Gastroesophageal sphincter (tissue), 4 donors: ENCODE data around the gene ELF2. TPM values are rescaled to one million over a fixed set of nuclear protein-coding genes. Genes with fewer than 3 reads are reported as not detected.

ENCODE experiments used
- ATAC-seq: fragments of 150-250 bp; one replicate; pipeline ENCODE4 v1.9.1; 2016; ENCODE audit warnings: mild to moderate bottlenecking, moderate library complexity
- H3K27ac ChIP-seq, 4 donors: fragments of 200-600 bp; sonication (generic) in 3 of 4; 1 replicate in 3 of 4; 2 replicates in 1 of 4; pipeline ENCODE4 v1.5.1; 2016 to 2019
- H3K27me3 ChIP-seq: fragments of 200-600 bp; sonication (generic); one replicate; pipeline ENCODE4 v1.5.1; 2019
- H3K36me3 ChIP-seq, 2 donors: fragments of 200-600 bp; sonication (generic); one replicate each; pipeline ENCODE4 v1.5.1; 2019; ENCODE audit warnings: control low read depth in 1 of 2
- H3K4me1 ChIP-seq, 3 donors: fragments of 200-600 bp; sonication (generic); 1 replicate in 2 of 3; 2 replicates in 1 of 3; pipeline ENCODE4 v1.5.1; 2016 to 2019; ENCODE audit warnings: control low read depth in 2 of 3
- H3K4me3 ChIP-seq, 2 donors: fragments of 200-600 bp; sonication (generic); one replicate each; pipeline ENCODE4 v1.5.1; 2019; ENCODE audit warnings: mild to moderate bottlenecking in 1 of 2, moderate library complexity in 1 of 2
- H3K9me3 ChIP-seq, 3 donors: fragments of 200-600 bp; sonication (generic); one replicate each; pipeline ENCODE4 v1.5.1; 2017 to 2019; ENCODE audit warnings: control low read depth in 2 of 3
- CTCF ChIP-seq, 4 experiments: fragments of 200-600 bp in 2 of 4; fragments of 450-650 bp in 2 of 4; sonication (generic) in 1 of 4; IDR thresholded peaks; one replicate each; pipeline ENCODE4 v1.5.1; 2017 to 2019; ENCODE audit warnings: antibody characterized with exemption in 4 of 4, mild to moderate bottlenecking in 2 of 4, moderate library complexity in 2 of 4
- EP300 ChIP-seq: sonication (generic); formaldehyde crosslinking; IDR thresholded peaks from one replicate; pipeline ENCODE4 v1.6.1; 2017; ENCODE audit warnings: antibody characterized with exemption, mild to moderate bottlenecking
- POLR2A ChIP-seq, 2 donors: fragments of 450-650 bp; IDR thresholded peaks; one replicate each; pipeline ENCODE4 v1.6.1; 2017; ENCODE audit warnings: antibody characterized with exemption in 2 of 2, mild to moderate bottlenecking in 2 of 2, moderate library complexity in 1 of 2
- POLR2AphosphoS5 ChIP-seq: sonication (generic); formaldehyde crosslinking; IDR thresholded peaks from one replicate; pipeline ENCODE4 v1.6.1; 2017; ENCODE audit warnings: antibody characterized with exemption
- WGBS, 2 donors: methylation state at CpG; one replicate each; pipeline ENCODE4 v1.1.5; 2018; ENCODE audit warnings: low coverage in 1 of 2; 5-methylcytosine and 5-hydroxymethylcytosine counted together
- total RNA-seq, 4 donors: library from RNA; depleted of rRNA; stranded (reverse); fragments of >200 nt; gene quantifications; one replicate each; pipeline ENCODE4 v1.1.0, GENCODE V29; 2016

The ELF2 gene
- total RNA-seq, 4 donors from 2014 or later: 51.2 to 73.0 (median 60.0) TPM

GRCh38 chr4:139189417-139189749 is 12.4 kb upstream of the ELF2 start:
- WGBS, 2 donors: 83 to 93% methylated on average over 1 to 2 of the region's 2 CpGs

GRCh38 chr4:139188648-139189416 is 11.8 kb upstream of the ELF2 start:
- no peak for TF ChIP-seq POLR2AphosphoS5
- TF ChIP-seq POLR2A (IDR thresholded peaks at IDR 0.05): no peak
- TF ChIP-seq EP300: no peak
- no peak for TF ChIP-seq CTCF (IDR thresholded peaks at IDR 0.05)
- no peaks in the 10 kb centered on the region for H3K4me1 ChIP-seq
- no peaks in the 10 kb centered on the region for H3K36me3 ChIP-seq
- no peaks in the 10 kb centered on the region for H3K27me3 ChIP-seq
- 33 to 40% methylated on average over 1 of the region's 9 CpGs for WGBS, 2 donors
- no peaks in the 10 kb centered on the region for H3K9me3 ChIP-seq
- no peak overlapping the region for H3K27ac ChIP-seq
- peak; percentile 60 for ATAC-seq
- H3K4me3 ChIP-seq: no peak overlapping the region

More at GRCh38 chr4:139189417-139189749, 12.4 kb upstream of the ELF2 start:
- Histone ChIP-seq H3K36me3 (no peaks in the 10 kb centered on the region), H3K27ac (no peak overlapping the region), H3K27me3 (no peaks in the 10 kb centered on the region), H3K9me3 (no peaks in the 10 kb centered on the region), H3K4me3 (no peak overlapping the region), H3K4me1 (no peaks in the 10 kb centered on the region)
- TF ChIP-seq CTCF (IDR thresholded peaks at IDR 0.05): no peak
- ATAC-seq: no peak

- H3K4me1 ChIP-seq: peaks cover 0 to 3% (median 0%) of the 10 kb centered on the region in 3 donors
- ATAC-seq: no peak
- TF ChIP-seq CTCF (IDR thresholded peaks at IDR 0.05) (peak in 1 of 4 experiments; percentile 7), EP300 (no peak)
- H3K27ac ChIP-seq: no peak overlapping the region
- H3K9me3 ChIP-seq: no peaks in the 10 kb centered on the region
- no peaks in the 10 kb centered on the region for H3K36me3 ChIP-seq
- H3K4me3 ChIP-seq: no peak overlapping the region
- no peaks in the 10 kb centered on the region for H3K27me3 ChIP-seq
These were observed 7.1 kb upstream of the ELF2 start for GRCh38 chr4:139184129-139184528.

GRCh38 chr4:139177869-139178619 is 1.0 kb upstream of the ELF2 start:
- H3K27ac ChIP-seq: peak overlapping the region; percentile 97 to 100 (median 98)
- no peaks in the 10 kb centered on the region for H3K36me3 ChIP-seq
- H3K27me3 ChIP-seq: no peaks in the 10 kb centered on the region
- peak overlapping the region; percentile 82 to 97 for H3K4me3 ChIP-seq
- H3K4me1 ChIP-seq: peaks cover 0 to 36% (median 3%) of the 10 kb centered on the region in 3 donors
- ATAC-seq: peak; percentile 87
- no peak for TF ChIP-seq EP300
- TF ChIP-seq POLR2A (IDR thresholded peaks at IDR 0.05): peak; percentile 82 to 88
- TF ChIP-seq CTCF (IDR thresholded peaks at IDR 0.05): peak in 1 of 4 experiments; percentile 20
- peak; percentile 79 for TF ChIP-seq POLR2AphosphoS5
- no peaks in the 10 kb centered on the region for H3K9me3 ChIP-seq
- 0 to 1% methylated on average over 12 to 21 of the region's 70 CpGs for WGBS, 2 donors
